Parathyroid adenoma (tissue), 2 donors: Measurements from ENCODE around the gene OLFM3.

Experiments
- H2AFZ ChIP-seq: fragments of 300-600 bp; sonication (generic); one replicate; pipeline ENCODE4 v1.7.0; 2017; ENCODE audit warnings: antibody characterized with exemption, mild to moderate bottlenecking
- H3K27ac ChIP-seq: fragments of 300-600 bp; sonication (generic); one replicate; pipeline ENCODE4 v1.7.0; 2017
- H3K27me3 ChIP-seq: fragments of 300-600 bp; sonication (generic); one replicate; pipeline ENCODE4 v1.7.0; 2017; ENCODE audit warnings: low read length; ENCODE audit not compliant: control insufficient read depth, insufficient read depth
- H3K36me3 ChIP-seq: fragments of 300-600 bp; sonication (generic); one replicate; pipeline ENCODE4 v1.7.0; 2017; ENCODE audit warnings: low read length; ENCODE audit not compliant: control insufficient read depth, insufficient read depth
- H3K4me1 ChIP-seq: fragments of 300-600 bp; sonication (generic); one replicate; pipeline ENCODE4 v1.7.0; 2017; ENCODE audit warnings: control low read depth
- H3K4me2 ChIP-seq: fragments of 300-600 bp; sonication (generic); one replicate; pipeline ENCODE4 v1.7.0; 2017; ENCODE audit warnings: low read length
- H3K4me3 ChIP-seq: fragments of 300-600 bp; sonication (generic); one replicate; pipeline ENCODE4 v1.7.0; 2017; ENCODE audit warnings: low read depth, low read length
- H3K79me2 ChIP-seq: fragments of 300-600 bp; sonication (generic); one replicate; pipeline ENCODE4 v1.7.0; 2017; ENCODE audit warnings: control low read depth
- H3K9ac ChIP-seq: fragments of 300-600 bp; sonication (generic); one replicate; pipeline ENCODE4 v1.7.0; 2017; ENCODE audit warnings: mild to moderate bottlenecking
- H3K9me3 ChIP-seq: fragments of 300-600 bp; sonication (generic); one replicate; pipeline ENCODE4 v1.7.0; 2017; ENCODE audit warnings: low read length; ENCODE audit not compliant: control insufficient read depth
- CTCF ChIP-seq: fragments of 300-600 bp; sonication (generic); IDR thresholded peaks from one replicate; pipeline ENCODE4 v1.7.0; 2017; ENCODE audit warnings: antibody characterized with exemption, mild to moderate bottlenecking
- donor health status: primary hyperparathyroidism.

Gene OLFM3

GRCh38 chr1:101757985-101758384 is 238.7 kb downstream of the OLFM3 start:
- Histone ChIP-seq H2AFZ (no peak overlapping the region), H3K9me3 (no peaks in the 10 kb centered on the region), H3K79me2 (no peaks in the 10 kb centered on the region), H3K27ac (no peak overlapping the region), H3K4me2 (no peak overlapping the region), H3K4me1 (no peaks in the 10 kb centered on the region), H3K4me3 (no peak overlapping the region), H3K9ac (no peak overlapping the region), H3K27me3 (no peaks in the 10 kb centered on the region), H3K36me3 (no peaks in the 10 kb centered on the region)
- no peak for TF ChIP-seq CTCF

- Histone ChIP-seq H3K27me3 (no peaks in the 10 kb centered on the region), H3K9me3 (no peaks in the 10 kb centered on the region), H3K27ac (no peak overlapping the region), H3K79me2 (no peaks in the 10 kb centered on the region), H3K4me3 (no peak overlapping the region), H3K36me3 (no peaks in the 10 kb centered on the region), H3K9ac (no peak overlapping the region), H3K4me2 (no peak overlapping the region), H3K4me1 (no peaks in the 10 kb centered on the region), H2AFZ (no peak overlapping the region)
- no peak for TF ChIP-seq CTCF
Measured at GRCh38 chr1:101756411-101756810, 240.3 kb downstream of the OLFM3 start.
